HG02884 (cell line): Measurements from ENCODE around the gene SCGB1C1.
"Not testable (repeated sequence)": the region's sequence is repeated elsewhere in the genome, so short reads cannot be mapped to it uniquely, and the experiment has no call there.

Experiments used
- ATAC-seq: cut with Tn5 transposase; IDR thresholded peaks from one replicate; pipeline ENCODE4 v1.9.1; 2021; ENCODE audit warnings: mild to moderate bottlenecking, moderate library complexity; ENCODE audit not compliant: unreplicated experiment

The SCGB1C1 gene

DNA sequence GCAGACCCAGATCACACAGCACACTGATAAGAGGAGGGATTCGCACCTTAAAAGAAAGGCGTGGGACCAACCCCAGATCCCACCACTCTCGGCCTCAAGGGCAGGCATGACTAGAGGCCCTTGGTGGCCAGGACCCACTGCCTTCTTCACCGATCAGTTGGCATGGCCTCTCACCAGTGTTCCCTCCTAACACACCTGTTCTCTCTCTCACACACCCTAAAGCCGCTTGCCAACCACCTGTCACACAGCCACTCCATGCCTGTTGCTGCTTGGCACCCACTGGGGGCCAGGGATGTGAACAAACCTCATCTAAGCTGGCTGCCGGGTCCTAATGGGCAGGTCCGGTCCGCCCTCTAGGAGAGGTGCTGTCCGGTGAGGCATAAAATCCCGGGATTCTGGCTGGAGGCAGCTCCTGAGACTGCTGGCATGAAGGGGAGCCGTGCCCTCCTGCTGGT is at the start of gene SCGB1C1:
Gene SCGB1C1 (plus strand): TSS at position 405 of the 455 bp plus-strand sequence. CDS start 22 bp downstream, at position 427.
- ATAC-seq: not testable (repeated sequence)

DNA sequence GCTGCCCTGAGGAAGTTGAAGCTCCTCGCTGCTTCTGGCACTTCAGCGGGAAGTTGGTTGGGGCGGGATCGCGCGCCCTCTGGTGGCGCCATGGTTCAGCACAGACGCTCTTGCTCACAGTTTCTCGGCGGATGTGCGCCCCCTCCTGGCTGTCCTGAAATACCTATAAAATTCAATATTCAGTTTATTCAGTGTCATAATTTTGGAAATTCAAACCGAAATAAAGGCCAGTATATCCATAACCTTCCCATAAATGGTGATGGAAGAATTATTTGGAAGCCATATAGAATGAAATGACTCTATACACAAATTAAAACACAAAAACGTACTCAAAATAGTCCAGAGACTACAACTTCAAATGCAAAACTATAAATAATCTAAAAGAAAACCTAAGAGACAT is 12.6 kb upstream of the SCGB1C1 start:
- ATAC-seq: not testable (repeated sequence)

DNA sequence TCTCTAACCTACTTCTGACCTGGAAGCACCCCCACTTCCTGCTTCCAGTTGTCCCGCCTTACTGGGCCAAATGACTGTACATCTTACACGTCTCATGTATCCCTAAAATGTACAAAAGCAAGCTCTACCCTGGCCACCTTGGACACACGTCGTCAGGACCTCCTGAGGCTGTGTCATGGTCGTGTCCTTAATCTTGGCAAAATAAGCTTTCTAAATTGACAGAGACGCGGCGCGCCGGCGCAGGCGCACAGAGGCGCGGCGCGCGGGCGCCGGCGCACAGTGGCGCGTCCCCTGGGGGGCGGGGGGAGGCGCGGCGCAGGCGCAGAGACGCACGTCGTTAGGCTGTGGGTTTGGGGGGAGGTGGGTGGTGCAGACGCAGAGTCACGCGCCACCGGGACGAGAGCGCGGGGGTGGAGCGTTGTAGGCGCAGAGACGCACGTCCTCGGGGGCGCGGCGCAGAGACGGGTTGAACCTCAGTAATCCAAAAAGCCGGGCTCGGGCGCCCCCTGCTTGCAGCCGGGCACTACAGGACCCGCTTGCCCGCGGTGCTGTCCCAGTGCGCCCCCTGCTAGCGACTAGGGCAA is 3.6 kb upstream of the SCGB1C1 start:
- ATAC-seq: not testable (repeated sequence)

DNA sequence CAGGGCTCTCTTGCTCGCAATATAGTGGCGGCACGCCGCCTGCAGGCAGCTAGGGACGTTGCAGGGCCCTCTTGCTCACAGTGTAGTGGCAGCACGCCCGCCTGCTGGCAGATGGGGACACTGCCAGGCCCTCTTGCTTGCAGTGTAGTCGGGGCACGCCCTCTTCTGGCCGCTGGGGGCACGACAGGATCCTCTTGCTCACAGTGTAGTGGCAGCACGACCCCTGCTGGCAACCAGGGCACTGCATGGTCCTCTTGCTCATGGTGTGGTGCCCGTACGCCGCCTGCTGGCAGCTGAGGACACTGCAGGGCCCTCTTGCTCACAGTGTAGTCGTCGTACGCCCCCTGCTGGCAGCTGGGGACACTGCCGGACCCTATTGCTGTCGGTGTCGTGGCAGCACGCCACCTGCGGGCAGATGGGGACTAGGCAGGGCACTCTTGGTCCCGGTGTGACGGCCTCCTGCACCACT is 3.0 kb upstream of the SCGB1C1 start:
- ATAC-seq: peak; percentile 63

DNA sequence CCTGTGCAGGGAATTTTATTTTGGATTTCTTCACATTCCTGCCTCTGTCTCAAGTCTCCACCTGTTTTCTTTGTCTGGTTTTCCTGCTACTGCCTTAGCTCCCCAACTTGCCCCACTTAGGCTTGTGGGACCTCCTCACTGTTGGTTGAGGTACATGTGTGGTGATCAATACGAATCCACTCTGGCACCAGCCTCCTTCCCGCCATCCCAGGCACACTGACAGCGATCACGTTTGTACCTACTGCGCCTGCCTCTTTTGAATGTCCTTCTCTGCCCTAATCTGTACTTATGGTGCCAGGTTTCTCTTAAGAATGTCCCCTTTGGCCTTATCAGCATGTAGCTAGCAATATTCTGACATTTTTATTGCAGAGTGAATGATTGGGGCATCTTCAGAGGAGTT is 2.3 kb upstream of the SCGB1C1 start:
- not testable (repeated sequence) for ATAC-seq

DNA sequence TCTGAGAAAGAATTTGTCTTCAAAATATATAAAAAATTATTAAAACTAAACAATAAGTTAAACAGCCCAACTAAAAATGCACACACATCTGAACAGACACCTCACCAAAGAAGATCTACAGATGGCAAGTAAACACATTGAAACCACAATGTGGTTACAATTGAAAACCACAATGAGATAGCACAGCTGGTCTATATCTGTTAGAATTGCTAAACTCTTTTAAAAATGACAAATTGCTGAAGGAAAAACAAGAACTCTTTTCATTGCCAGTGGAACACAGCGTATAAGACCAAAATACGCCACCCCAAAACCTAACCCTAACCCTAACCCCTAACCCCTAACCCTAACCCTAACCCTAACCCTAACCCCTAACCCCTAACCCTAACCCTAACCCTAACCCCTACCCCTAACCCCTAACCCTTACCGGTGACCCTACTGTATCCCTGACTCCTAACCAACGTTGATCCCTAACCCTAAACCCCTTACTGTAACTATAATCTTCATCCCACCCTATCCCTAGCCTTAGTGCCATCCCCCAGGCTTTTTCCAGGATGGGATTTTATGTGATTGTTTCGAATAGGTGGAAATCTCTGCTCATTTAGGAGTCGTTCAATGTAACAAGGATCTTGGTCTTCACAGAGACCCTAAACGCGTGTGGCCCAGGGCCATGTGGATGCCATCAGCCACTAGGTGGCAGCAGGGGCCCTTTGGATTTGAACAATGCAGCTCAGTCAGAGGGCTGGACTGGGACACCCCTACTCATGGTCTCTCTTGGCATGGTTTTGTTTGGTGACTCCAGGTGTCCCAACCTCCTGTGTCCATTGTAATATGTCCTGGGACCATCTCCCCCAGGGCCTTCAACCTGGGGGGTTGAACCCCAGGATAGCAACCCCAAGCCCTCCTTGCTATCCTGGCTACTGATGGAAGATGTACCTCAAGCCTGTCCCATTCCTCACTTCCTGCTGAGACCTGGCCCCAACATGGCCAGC is 1.1 kb upstream of the SCGB1C1 start:
- ATAC-seq: not testable (repeated sequence)

DNA sequence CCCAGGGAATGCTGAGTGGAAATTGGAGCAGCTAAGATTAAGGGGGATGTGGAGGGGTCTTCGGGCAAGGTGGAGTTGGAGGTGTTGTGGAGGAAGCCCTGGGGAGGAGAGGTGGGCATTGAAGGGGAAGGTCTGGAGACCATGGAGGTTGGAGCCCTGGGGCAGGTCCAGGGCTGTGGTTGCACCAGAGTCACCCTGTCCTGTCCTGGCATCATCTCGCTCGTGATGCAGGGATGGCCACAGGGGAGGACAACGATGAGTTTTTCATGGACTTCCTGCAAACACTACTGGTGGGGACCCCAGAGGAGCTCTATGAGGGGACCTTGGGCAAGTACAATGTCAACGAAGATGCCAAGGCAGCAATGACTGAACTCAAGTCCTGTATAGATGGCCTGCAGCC is 603 bp downstream of the SCGB1C1 start:
- not testable (repeated sequence) for ATAC-seq

DNA sequence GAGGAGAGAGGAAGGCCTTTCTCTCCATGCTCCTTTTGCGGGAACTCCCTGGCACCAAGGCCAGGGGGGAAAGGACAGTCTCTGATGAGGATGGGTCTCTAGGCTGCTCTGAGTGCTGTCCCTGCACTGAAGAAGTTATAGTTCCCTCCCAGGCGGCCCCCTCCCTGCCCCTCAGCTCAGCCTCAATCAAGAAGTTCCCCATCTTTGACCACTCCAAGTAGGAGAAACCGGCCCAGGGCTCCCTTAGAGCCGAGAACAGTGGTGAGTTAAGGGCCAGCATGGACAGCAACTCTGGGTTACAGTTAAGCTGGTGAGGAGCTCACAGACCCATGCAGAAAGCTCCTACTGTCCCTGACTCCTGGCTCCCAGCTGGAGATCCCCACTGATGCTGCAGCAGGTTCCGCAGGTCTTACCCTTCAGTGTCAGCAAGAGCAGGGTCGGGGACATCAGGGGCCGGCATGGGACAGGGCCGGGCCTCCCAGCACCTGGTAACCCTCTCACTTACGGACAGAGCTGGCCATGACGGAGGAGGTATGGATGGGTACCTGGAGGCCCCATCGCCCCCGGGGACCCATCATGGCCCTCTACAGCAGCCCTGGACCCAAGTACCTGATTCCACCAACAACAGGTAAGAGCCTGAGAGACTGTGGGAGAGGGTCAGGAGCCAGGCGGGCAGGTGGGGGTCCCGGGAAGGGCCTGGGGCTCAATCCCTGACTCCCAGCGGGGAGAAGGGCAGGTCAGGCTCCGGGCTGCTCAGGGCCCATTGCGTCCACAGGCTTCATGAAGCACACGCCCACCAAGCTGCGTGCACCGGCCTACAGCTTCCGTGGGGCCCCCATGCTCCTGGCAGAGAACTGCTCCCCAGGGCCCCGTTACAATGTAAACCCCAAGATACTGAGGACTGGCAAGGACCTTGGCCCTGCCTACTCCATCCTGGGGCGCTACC is 4.2 kb downstream of the SCGB1C1 start:
- no peak for ATAC-seq

DNA sequence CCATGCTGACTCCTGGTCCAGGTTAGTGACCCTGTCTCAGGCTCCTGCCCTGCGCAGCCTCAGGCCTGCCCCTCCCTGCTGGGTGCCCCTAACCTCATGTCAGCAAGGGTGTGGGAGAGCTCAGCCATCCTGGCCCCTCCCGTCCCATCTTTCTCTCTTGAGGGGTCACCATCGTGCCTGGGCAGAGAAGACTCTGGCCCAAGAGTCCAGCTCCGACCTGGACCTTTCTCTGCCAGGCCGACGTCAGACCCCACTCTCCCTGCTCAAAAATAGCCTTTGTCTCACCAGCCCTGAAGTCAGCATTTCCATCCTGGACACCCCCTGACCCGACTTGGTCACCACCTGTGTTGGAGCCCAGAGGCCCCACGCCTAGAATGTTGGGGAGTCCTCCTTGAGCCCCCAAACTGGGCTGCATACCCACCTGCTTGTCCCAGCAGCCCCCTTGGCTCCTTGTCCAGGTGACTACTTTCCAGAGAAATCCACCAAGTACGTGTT is 4.9 kb downstream of the SCGB1C1 start:
- ATAC-seq: no peak

DNA sequence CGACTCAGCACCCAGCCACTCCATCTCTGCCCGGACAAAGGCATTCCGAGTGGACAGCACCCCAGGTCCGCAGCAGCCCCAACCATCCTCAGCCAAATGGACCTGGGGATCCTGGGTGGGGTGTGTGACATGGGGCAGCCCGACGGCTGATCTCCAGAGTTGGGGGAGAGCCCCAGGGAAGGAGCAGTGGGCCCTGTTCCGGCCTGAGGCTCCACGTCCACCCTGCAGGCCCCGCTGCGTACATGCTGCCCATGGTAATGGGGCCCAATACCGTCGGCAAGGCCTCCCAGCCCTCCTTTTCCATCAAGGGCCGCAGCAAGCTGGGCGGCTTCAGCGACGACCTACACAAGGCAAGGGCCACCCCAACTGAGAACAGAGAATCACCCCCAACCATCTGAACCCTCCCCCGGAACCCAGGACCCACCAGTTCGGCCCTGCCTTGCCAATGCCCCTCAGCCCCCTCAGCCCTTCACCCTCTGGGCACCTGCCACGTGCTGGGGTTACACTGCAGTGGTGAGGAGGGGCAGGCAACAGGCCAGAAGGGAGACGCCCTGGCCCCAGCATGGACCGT is 5.4 kb downstream of the SCGB1C1 start:
- no peak for ATAC-seq

DNA sequence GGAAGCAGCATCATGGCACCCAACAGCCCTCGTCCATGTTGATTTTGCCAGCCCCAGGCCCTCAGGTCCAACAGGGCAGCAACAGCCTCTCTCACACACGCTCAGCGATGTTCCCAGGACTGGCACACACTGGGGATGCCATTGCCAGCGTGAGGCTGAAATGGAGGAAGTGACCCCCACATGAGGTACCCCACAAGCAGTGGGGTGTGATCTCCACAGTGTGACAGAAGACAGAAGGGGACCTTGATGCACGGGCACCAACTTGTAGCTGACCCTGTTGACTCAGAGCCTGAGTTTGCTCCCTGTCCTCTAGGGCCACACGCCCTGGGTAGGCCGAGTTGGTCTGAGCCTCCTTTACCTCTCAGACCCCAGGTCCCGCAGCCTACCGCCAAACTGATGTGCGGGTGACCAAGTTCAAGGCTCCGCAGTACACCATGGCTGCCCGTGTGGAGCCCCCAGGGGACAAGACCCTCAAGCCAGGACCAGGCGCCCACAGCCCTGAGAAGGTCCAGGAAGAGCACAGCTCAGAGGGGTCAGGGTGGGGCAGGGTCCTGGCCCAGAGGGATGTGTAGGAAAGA is 6.2 kb downstream of the SCGB1C1 start:
- ATAC-seq: no peak

DNA sequence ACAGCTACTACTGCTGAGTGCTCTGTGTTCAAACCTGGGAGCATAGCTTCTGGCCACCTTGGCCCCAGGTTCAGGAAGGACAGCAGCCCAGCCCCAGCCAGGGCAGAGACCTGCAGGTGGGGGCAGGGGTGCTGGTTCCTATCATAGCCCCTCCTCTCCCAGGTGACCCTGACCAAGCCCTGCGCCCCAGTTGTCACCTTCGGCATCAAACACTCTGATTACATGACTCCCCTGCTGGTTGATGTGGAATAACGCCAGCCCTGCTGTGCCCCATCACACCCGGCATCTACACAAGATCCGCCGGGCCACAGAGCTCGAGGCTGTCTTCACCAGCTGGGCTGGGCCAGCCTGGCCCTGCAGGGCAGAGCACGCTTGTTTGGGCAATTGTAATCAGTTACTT is 6.9 kb downstream of the SCGB1C1 start:
- no peak for ATAC-seq

DNA sequence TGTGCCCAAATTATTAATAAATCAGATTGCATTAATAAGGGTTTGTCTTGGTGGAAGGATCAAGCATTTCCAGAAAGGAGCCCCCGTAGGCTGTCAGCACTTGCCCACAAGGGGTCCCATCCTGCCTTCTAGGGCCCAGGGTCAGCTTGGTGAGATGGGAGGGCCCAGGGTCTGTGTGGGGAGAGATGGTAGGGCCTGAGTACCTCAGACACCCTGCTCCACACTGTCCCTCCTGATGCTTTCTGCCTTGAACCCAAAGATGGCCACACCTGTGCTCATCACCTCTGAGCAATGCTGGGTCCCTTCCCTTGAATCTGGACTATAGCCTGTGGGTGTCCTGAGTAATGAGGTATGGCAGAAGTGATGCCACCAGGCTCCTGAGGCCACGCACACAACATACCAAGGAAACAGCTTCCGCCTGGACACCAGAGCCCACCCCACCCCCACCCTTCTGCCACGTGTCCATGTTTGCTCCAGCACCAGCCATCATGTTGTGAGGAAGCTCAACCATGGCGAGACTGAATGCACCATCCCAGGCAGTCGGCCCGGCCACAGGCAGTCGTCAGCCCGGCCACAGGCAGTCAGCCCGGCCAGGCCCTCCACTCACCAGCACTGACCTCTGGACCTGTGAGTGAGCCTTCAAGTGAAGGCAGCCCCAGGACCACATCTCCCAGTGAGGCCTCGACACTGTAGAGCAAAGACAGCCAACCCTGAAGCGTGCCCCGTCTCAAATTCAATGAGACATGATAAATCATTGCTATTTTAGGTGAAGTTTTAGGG is 7.5 kb downstream of the SCGB1C1 start:
- ATAC-seq: no peak

DNA sequence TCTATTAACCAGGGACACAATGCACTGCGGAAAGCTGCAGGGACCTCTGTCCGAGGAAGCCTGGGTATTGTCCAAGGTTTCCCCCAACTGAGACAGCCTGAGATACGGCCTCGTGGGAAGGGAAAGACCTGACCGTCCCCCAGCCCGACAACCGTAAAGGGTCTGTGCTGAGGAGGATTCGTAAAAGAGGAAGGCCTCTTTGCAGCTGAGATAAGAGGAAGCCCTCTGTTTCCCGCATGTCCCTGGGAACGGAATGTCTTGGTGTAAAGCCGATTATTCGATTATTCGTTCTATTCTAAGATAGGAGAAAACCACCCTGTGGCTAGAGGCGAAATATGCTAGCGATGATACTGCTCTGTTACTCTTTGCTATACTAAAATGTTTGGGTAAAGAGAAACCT is 9.1 kb downstream of the SCGB1C1 start:
- no peak for ATAC-seq

DNA sequence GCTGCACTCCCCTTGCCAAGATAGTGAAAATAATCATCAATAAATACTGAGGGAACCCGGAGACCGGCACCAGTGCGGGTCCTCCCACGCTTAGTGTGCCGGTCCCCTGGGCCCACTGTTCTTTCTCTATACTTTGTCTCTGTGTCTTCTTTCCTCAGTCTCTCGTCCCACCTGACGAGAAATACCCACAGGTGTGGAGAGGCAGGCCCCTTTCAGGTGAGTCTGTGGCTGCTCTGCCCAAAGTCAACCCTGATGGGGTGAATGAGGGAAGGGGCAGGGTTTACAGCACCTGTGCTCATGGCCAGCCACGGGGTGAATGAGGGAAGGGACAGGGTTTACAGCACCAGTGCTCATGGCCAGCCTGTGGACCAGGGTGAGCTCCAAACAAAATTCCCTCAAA is 9.6 kb downstream of the SCGB1C1 start:
- no peak for ATAC-seq

DNA sequence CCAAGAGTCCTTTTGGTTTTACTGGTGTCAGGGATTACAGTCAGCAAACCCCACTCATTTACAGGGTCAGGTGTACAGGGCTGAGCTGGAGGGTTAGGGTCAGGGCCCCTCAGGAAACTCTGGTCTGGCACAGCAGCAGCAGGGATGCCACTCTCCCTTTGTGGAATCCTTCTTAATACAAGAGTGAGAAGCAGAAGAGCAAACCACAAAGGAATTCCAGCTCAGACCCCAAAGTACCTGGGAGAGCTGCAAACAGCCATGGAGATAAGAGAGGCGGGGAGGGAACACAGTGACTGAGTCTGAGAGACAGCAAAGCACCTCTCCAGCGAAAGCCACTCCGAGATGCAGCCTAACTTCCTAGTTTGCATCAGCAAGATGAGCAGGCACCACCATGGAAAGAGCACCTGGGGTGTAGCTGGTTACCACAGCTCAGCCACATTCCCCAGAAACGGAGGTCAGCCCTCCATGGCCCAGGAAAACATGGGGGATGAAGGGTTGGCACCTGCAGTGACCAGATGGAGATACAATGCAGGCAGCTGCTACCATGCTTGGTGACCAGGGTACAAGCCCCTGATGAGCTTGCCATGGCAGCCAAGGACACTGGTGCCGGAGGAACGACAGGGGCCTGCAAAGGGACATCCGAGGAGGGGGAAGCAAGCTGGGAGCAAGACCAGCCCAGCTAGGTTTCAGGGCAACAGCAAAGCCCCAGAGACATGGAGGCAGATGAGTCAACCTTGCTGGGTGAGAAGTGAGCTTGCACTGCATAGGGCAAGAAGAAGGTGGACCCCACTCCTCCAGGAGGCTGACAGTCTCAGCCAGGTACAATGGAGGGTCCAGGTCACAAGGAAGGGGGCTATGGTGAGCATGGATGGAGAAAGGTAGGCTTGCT is 10.4 kb downstream of the SCGB1C1 start:
- ATAC-seq: no peak

DNA sequence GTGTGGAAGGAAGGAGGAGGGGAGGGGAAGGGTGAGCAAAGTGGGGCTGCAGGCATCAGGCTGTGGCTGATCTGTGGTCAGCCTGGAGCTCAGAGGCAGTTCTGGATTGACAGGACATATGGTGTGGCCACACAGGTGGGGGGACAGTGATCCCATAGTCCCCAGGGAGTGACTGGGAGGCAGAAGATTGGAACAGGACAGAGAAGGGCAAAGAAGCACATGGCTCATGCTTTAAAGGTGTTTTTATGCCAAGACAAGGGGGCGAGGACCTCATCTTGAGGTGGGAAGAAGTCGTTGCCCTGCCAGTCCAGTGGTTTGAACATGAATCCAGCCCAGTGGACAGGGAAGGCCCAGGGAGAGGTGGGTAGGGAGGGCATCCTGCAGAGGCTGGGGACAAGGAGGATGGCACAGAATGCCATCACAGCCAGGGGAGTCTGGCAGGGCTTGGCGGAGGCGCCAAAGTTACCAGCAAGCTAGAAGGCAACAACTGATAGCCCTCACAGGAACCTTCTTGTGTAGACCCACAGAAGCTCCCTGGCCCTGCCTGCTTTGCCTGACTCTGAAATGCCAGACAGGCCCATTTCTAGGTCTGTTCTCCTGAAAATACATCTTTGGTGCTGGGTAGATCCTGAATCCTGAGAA is 11.2 kb downstream of the SCGB1C1 start:
- no peak for ATAC-seq
